Keratinocyte (primary cell): Measurements from ENCODE around the gene HEPACAM.

Experiments used
- CTCF ChIP-seq, 3 experiments: IDR thresholded peaks in 1 of 3; conservative IDR thresholded peaks in 1 of 3; optimal IDR thresholded peaks in 1 of 3; 2 replicates in 2 of 3; 3 replicates in 1 of 3; pipeline versions ENCODE3 to v1.5.1; 2011; ENCODE audit warnings: low read length in 3 of 3, mild to moderate bottlenecking in 3 of 3, moderate library complexity in 2 of 3, control low read depth in 1 of 3, inconsistent platforms in 1 of 3; ENCODE audit not compliant: insufficient read depth in 2 of 3; ENCODE audit errors: extremely low read depth in 1 of 3
- EZH2 ChIP-seq: IDR thresholded peaks from one replicate; pipeline ENCODE4 v1.6.1; 2012; ENCODE audit warnings: inconsistent platforms, mild to moderate bottlenecking, low read length, moderate library complexity

DNA sequence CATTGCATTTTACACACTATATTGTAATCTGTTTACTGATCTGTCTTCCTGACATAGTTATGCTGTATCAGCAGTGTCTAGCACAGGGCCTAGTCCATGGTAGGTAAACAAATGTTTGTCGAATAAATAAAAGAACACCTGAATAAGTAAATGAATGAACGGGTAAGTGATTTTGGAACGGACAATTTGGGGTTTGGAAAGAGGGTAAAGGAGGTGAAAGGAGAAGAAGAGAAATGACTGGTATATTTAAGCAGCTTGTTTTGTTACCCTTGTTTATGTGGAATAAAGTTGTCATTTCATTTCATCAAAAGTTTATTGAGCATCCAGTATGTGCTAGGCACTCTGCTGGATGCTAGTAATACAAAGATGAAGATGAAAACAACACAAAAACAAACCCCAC, 16.9 kb downstream of the HEPACAM start, which contains the start of gene HEPN1:
- TF ChIP-seq CTCF (optimal IDR thresholded peaks at IDR 0.05 in 1 of 3, IDR thresholded peaks at IDR 0.05 in 1 of 3, conservative IDR thresholded peaks at IDR 0.05 in 1 of 3; ENCODE audit: extremely low read depth in 1 of 3, insufficient read depth in 2 of 3, low read length in 3 of 3) (no peak), EZH2 (no peak)
